NOMO-1 (cell line): ENCODE data around the gene NXF2B.
"Not testable (repeated sequence)": the region's sequence is repeated elsewhere in the genome, so short reads cannot be mapped to it uniquely, and the experiment has no call there.

Source experiments
- DNase-seq, 2 experiments: peaks; one replicate each; lab custom pipeline; 2025; ENCODE audit not compliant: unreplicated experiment in 2 of 2; lab: John Stamatoyannopoulos, UW

The NXF2B gene

GRCh38 chrX:102439908-102440307 lies at the start of gene NXF2B:
TSS of gene NXF2B (minus strand) at chrX:102440008. CDS start at chrX:102380036, 59,972 bp downstream.
- DNase-seq: not testable (repeated sequence)

- not testable (repeated sequence) for DNase-seq
Observed at GRCh38 chrX:102478765-102479164, 39.0 kb upstream of the NXF2B start.

GRCh38 chrX:102471762-102472220 lies 32.0 kb upstream of the NXF2B start, which contains the start of gene TCP11X2:
TSS of gene TCP11X2 (minus strand) at chrX:102471812.
- not testable (repeated sequence) for DNase-seq

GRCh38 chrX:102470215-102470614 lies 30.4 kb upstream of the NXF2B start:
- DNase-seq: not testable (repeated sequence)

- not testable (repeated sequence) for DNase-seq
Observed at GRCh38 chrX:102458615-102459014, 18.8 kb upstream of the NXF2B start.

GRCh38 chrX:102414493-102414892 lies 25.3 kb downstream of the NXF2B start:
- not testable (repeated sequence) for DNase-seq

GRCh38 chrX:102345916-102346315 lies 93.9 kb downstream of the NXF2B start:
- DNase-seq: no peak

GRCh38 chrX:102341867-102342266 lies 97.9 kb downstream of the NXF2B start:
- DNase-seq: no peak

GRCh38 chrX:102339312-102340298 lies 100.2 kb downstream of the NXF2B start:
- no peak for DNase-seq

GRCh38 chrX:102338162-102338561 lies 101.6 kb downstream of the NXF2B start:
- DNase-seq: no peak
